Measurements from ENCODE around the gene SNX14.

DNA sequence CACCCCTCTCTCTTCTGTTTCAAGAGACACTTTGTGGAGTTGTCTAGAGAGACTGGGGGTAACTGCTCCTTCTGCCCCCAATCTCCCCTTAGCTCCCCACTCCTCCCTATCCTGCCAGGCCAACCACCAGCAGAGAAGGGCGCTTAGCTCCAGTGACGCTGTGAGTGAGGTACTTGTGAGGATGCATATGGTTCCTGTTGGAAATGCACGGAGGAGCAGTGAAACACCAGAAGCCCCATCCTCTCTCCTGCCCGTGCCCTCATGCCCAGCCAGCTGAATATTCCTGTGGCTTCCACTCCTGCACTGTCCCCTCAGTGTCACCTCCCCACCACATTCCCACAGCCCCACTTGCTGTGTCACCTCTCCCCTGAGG, 131.9 kb downstream of the SNX14 start:
- TF ChIP-seq, protein P1, sequence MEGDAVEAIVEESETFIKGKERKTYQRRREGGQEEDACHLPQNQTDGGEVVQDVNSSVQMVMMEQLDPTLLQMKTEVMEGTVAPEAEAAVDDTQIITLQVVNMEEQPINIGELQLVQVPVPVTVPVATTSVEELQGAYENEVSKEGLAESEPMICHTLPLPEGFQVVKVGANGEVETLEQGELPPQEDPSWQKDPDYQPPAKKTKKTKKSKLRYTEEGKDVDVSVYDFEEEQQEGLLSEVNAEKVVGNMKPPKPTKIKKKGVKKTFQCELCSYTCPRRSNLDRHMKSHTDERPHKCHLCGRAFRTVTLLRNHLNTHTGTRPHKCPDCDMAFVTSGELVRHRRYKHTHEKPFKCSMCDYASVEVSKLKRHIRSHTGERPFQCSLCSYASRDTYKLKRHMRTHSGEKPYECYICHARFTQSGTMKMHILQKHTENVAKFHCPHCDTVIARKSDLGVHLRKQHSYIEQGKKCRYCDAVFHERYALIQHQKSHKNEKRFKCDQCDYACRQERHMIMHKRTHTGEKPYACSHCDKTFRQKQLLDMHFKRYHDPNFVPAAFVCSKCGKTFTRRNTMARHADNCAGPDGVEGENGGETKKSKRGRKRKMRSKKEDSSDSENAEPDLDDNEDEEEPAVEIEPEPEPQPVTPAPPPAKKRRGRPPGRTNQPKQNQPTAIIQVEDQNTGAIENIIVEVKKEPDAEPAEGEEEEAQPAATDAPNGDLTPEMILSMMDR (IDR thresholded peaks at IDR 0.05; ENCODE audit: extremely low read depth in 1 of 2, insufficient read depth in 1 of 2, low read depth in 1 of 2, low read length in 2 of 2), result no peak
- no peak for TF ChIP-seq POLR2AphosphoS5 (IDR thresholded peaks at IDR 0.05; ENCODE audit: insufficient read depth, low read depth, low read length)
- TF ChIP-seq POLR2A (IDR thresholded peaks at IDR 0.05; ENCODE audit: low read depth, low read length), result no peak
- no peak for TF ChIP-seq MYC (IDR thresholded peaks at IDR 0.05; ENCODE audit: low read depth, low read length)
- no peak for TF ChIP-seq EZH2 (IDR thresholded peaks at IDR 0.05; ENCODE audit: borderline replicate concordance, low read depth, low read length, severe bottlenecking)
- TF ChIP-seq, protein P2, sequence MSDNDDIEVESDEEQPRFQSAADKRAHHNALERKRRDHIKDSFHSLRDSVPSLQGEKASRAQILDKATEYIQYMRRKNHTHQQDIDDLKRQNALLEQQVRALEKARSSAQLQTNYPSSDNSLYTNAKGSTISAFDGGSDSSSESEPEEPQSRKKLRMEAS (IDR thresholded peaks at IDR 0.05; ENCODE audit: insufficient read depth, insufficient read length), result no peak
- TF ChIP-seq GATA2 (IDR thresholded peaks at IDR 0.05; ENCODE audit: insufficient read depth, insufficient read length, low read depth, low read length), result no peak
- no peak for TF ChIP-seq JUN (IDR thresholded peaks at IDR 0.05; ENCODE audit: borderline replicate concordance, insufficient read depth, insufficient read length, low read depth)

Data from endothelial cell of umbilical vein (primary cell).